Neural crest cell (in vitro differentiated cells): ENCODE results near the gene KLF14. TPM values are rescaled to one million over a fixed set of nuclear protein-coding genes. Genes with fewer than 3 reads are reported as not detected.
A peak's percentile ranks its signal among the peaks of the same experiment; 100 is the strongest.
"Not testable (repeated sequence)": the region's sequence is repeated elsewhere in the genome, so short reads cannot be mapped to it uniquely, and the experiment has no call there.

Experiments
- DNase-seq: peaks from one replicate; pipeline ENCODE4 v3.0.0; 2021; ENCODE audit warnings: low read depth, mixed read lengths, low spot score
- H3K27ac Mint-ChIP-seq: one replicate; pipeline ENCODE4 v1.8.0; 2021; ENCODE audit warnings: mild to moderate bottlenecking, mixed read lengths; ENCODE audit not compliant: unreplicated experiment
- H3K27me3 Mint-ChIP-seq: 2 replicates; pipeline ENCODE4 v1.8.0; 2021; ENCODE audit warnings: low read depth, mild to moderate bottlenecking, mixed read lengths
- H3K36me3 Mint-ChIP-seq: 2 replicates; pipeline ENCODE4 v1.8.0; 2021; ENCODE audit warnings: low read depth, mild to moderate bottlenecking, mixed read lengths
- H3K4me1 Mint-ChIP-seq: 2 replicates; pipeline ENCODE4 v1.8.0; 2021; ENCODE audit warnings: mixed read lengths
- H3K4me3 Mint-ChIP-seq: one replicate; pipeline ENCODE4 v1.8.0; 2021; ENCODE audit warnings: mild to moderate bottlenecking, mixed read lengths
- H3K9me3 Mint-ChIP-seq: 2 replicates; pipeline ENCODE4 v1.8.0; 2021; ENCODE audit warnings: mixed read lengths
- CTCF ChIP-seq: fragments of 200-600 bp; sonication (generic); conservative IDR thresholded peaks from 2 replicates; pipeline ENCODE4 v1.5.0; 2021; ENCODE audit warnings: antibody characterized with exemption, mild to moderate bottlenecking
- long read RNA-seq: library from polyadenylated mRNA; unstranded; transcript quantifications from one replicate; pipeline ENCODE4 v2.0.0, GENCODE V29; 2020
- total RNA-seq: library from RNA; stranded (reverse); gene quantifications from 2 replicates; pipeline ENCODE4 v1.2.1, GENCODE V29; 2021

The KLF14 gene
- not detected in 2 replicates for total RNA-seq
- long read RNA-seq: 0 reads

- Mint-ChIP-seq H3K4me3 (peak within 1 kb of the TSS; percentile 90), H3K27me3 (peaks cover 85% of the 10 kb centered on the region), H3K4me1 (peaks cover 6% of the 10 kb centered on the region), H3K9me3 (peaks cover 9% of the 10 kb centered on the region), H3K27ac (no peak within 1 kb of the TSS), H3K36me3 (peaks cover 12% of the 10 kb centered on the region)
- peak; percentile 16 for DNase-seq
- no peak for TF ChIP-seq CTCF
Measured at GRCh38 chr7:130733931-130734814, at the start of gene KLF14. KLF14 (minus strand) TSS chr7:130734207; CDS start chr7:130734033, 174 bp downstream.

GRCh38 chr7:130781346-130781745 is 47.3 kb upstream of the KLF14 start:
- H3K36me3 Mint-ChIP-seq: no peaks in the 10 kb centered on the region
- H3K4me1 Mint-ChIP-seq: no peaks in the 10 kb centered on the region
- H3K27ac Mint-ChIP-seq: no peak overlapping the region
- no peaks in the 10 kb centered on the region for H3K9me3 Mint-ChIP-seq
- no peak overlapping the region for H3K4me3 Mint-ChIP-seq
- peaks cover 12% of the 10 kb centered on the region for H3K27me3 Mint-ChIP-seq
- no peak for TF ChIP-seq CTCF
- no peak for DNase-seq

- peaks cover 4% of the 10 kb centered on the region for H3K36me3 Mint-ChIP-seq
- peaks cover 20% of the 10 kb centered on the region for H3K27me3 Mint-ChIP-seq
- no peak overlapping the region for H3K27ac Mint-ChIP-seq
- H3K4me1 Mint-ChIP-seq: no peaks in the 10 kb centered on the region
- no peak overlapping the region for H3K4me3 Mint-ChIP-seq
- H3K9me3 Mint-ChIP-seq: peaks cover 2% of the 10 kb centered on the region
- TF ChIP-seq CTCF: no peak
- no peak for DNase-seq
Measured at GRCh38 chr7:130777426-130777825, 43.4 kb upstream of the KLF14 start.

GRCh38 chr7:130772456-130772855 is 38.4 kb upstream of the KLF14 start:
- H3K4me1 Mint-ChIP-seq, H3K27ac Mint-ChIP-seq, DNase-seq, H3K4me3 Mint-ChIP-seq, H3K27me3 Mint-ChIP-seq: not testable (repeated sequence)
- Mint-ChIP-seq H3K9me3 (peaks cover 16% of the 10 kb centered on the region), H3K36me3 (peaks cover 15% of the 10 kb centered on the region)

GRCh38 chr7:130768854-130769253 is 34.8 kb upstream of the KLF14 start:
- DNase-seq: no peak
- Mint-ChIP-seq H3K27me3 (peaks cover 6% of the 10 kb centered on the region), H3K4me3 (no peak overlapping the region), H3K4me1 (no peaks in the 10 kb centered on the region), H3K9me3 (peaks cover 21% of the 10 kb centered on the region), H3K27ac (no peak overlapping the region), H3K36me3 (peaks cover 15% of the 10 kb centered on the region)
- no peak for TF ChIP-seq CTCF

GRCh38 chr7:130764569-130764968 is 30.6 kb upstream of the KLF14 start:
- not testable (repeated sequence) for H3K4me1 Mint-ChIP-seq, H3K36me3 Mint-ChIP-seq, H3K27ac Mint-ChIP-seq, H3K4me3 Mint-ChIP-seq, DNase-seq
- Mint-ChIP-seq H3K9me3 (peaks cover 12% of the 10 kb centered on the region), H3K27me3 (peaks cover 15% of the 10 kb centered on the region)
